Cardiac muscle cell (in vitro differentiated cells and primary cell): ENCODE results near the gene NAALADL2. TPM values are rescaled to one million over a fixed set of nuclear protein-coding genes. Genes with fewer than 3 reads are reported as not detected.

Source experiments
- DNase-seq, 2 donors: peaks; one replicate each; pipeline versions ENCODE4 v3.0.0 to v3.0.0-alpha.2; 2010 to 2017; ENCODE audit warnings: low read depth in 1 of 2, low spot score in 1 of 2
- H3K27ac ChIP-seq: fragments of 200-600 bp; sonication (generic); 2 replicates; pipeline ENCODE4 v1.5.1; 2016
- H3K27me3 ChIP-seq: fragments of 200-600 bp; sonication (generic); 2 replicates; pipeline ENCODE4 v1.6.0; 2016; ENCODE audit warnings: control low read depth
- H3K36me3 ChIP-seq: fragments of 200-600 bp; sonication (generic); 2 replicates; pipeline ENCODE4 v1.5.1; 2016; ENCODE audit warnings: control low read depth
- H3K4me1 ChIP-seq: fragments of 200-600 bp; sonication (generic); 2 replicates; pipeline ENCODE4 v1.8.1; 2017; ENCODE audit warnings: low read depth, mild to moderate bottlenecking, mixed run types
- H3K4me3 ChIP-seq: fragments of 200-600 bp; sonication (generic); 2 replicates; pipeline ENCODE4 v1.5.1; 2016; ENCODE audit warnings: mild to moderate bottlenecking
- H3K9me3 ChIP-seq: fragments of 200-600 bp; sonication (generic); 2 replicates; pipeline ENCODE4 v1.5.1; 2017; ENCODE audit warnings: low read depth, mild to moderate bottlenecking, control low read depth
- CTCF ChIP-seq: IDR thresholded peaks from 2 replicates; pipeline ENCODE4 v1.5.1; 2012; ENCODE audit warnings: low read depth, mild to moderate bottlenecking, low read length
- polyA plus RNA-seq: library from polyadenylated mRNA; unstranded; fragments of >200 nt; fragmentation: Nextera tagmentation; extraction: Ambion mirVana; gene quantifications from 2 replicates; pipeline ENCODE4 v1.2.1, GENCODE V29; 2016
- total RNA-seq: library from RNA; depleted of rRNA; stranded (reverse); fragments of >200 nt; gene quantifications from 2 replicates; pipeline ENCODE4 v1.2.3, GENCODE V29; 2016

NAALADL2 gene
- total and polyA plus RNA-seq, 2 experiments from 2014 or later, result 2.4 to 3.8 TPM

DNA sequence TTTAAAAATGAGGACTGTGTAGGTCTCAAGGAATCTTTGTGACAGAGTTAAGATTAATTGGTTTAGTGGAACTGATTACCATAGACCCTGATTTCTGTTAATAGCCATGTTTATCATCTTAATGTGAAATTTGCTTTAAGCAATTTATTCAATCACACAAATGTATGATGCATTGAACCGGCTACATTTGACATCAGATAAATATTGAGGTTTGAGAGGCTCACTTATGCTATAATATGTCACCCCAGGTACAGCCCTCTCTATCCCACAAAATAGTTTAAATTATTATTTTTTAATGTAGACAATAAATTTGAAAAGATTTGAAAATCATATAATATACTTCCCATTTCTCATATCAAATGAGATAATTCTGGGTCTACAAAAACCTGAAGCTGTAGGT is 413.3 kb downstream of the NAALADL2 start:
- TF ChIP-seq CTCF, result no peak
- Histone ChIP-seq H3K9me3 (no peaks in the 10 kb centered on the region), H3K4me3 (no peak overlapping the region), H3K4me1 (no peaks in the 10 kb centered on the region), H3K36me3 (no peaks in the 10 kb centered on the region), H3K27me3 (no peaks in the 10 kb centered on the region), H3K27ac (no peak overlapping the region)
- no peak for DNase-seq

- H3K36me3 ChIP-seq, result no peaks in the 10 kb centered on the region
- no peak overlapping the region for H3K4me3 ChIP-seq
- H3K27me3 ChIP-seq, result no peaks in the 10 kb centered on the region
- no peak for DNase-seq
- no peaks in the 10 kb centered on the region for H3K9me3 ChIP-seq
- H3K27ac ChIP-seq, result no peak overlapping the region
- H3K4me1 ChIP-seq, result no peaks in the 10 kb centered on the region
- TF ChIP-seq CTCF, result no peak
Observed at GRCh38 chr3:175273573-175273972, 414.4 kb downstream of the NAALADL2 start.

GRCh38 chr3:175274056-175274455 is 414.9 kb downstream of the NAALADL2 start:
- Histone ChIP-seq H3K4me3 (no peak overlapping the region), H3K27me3 (no peaks in the 10 kb centered on the region), H3K36me3 (no peaks in the 10 kb centered on the region), H3K9me3 (no peaks in the 10 kb centered on the region), H3K27ac (no peak overlapping the region), H3K4me1 (no peaks in the 10 kb centered on the region)
- no peak for TF ChIP-seq CTCF
- DNase-seq, result no peak

DNA sequence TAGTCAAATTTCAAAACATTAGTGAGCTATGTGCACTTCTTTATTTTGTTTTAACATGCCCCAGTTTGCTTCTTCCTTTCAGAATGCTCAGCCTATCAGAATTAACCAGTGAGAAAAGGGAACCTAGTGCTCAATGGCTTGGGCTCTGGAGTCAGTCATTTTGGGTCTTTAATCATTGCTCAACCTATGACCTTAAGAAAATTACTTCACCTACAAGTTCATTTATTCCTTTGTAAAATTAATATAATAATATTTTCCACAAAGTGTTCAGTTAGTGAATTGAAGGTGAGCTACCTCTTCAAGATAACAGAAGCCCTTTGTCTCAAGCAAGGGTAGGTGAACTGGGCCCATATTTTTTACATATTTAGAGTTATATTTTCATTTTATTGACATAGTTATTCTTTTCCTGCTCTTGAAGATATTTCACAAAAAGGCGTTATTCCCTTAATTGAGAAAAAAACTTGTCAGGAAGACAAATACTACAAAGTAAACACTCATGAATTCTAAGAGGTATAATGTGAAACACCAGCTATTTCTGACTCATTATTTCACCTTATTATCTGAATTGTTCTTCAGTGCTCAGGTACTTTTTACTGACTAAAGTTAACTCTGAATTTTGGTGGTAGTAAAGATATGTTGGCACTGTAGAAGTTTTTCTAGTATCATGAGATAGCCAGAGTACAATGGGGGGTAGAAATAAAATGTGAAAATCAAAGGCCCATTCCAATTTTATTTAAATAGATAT is 415.5 kb downstream of the NAALADL2 start:
- H3K4me1 ChIP-seq, result no peaks in the 10 kb centered on the region
- no peaks in the 10 kb centered on the region for H3K27me3 ChIP-seq
- no peaks in the 10 kb centered on the region for H3K36me3 ChIP-seq
- no peak overlapping the region for H3K4me3 ChIP-seq
- H3K27ac ChIP-seq, result no peak overlapping the region
- no peaks in the 10 kb centered on the region for H3K9me3 ChIP-seq
- no peak for DNase-seq
- TF ChIP-seq CTCF, result no peak

DNA sequence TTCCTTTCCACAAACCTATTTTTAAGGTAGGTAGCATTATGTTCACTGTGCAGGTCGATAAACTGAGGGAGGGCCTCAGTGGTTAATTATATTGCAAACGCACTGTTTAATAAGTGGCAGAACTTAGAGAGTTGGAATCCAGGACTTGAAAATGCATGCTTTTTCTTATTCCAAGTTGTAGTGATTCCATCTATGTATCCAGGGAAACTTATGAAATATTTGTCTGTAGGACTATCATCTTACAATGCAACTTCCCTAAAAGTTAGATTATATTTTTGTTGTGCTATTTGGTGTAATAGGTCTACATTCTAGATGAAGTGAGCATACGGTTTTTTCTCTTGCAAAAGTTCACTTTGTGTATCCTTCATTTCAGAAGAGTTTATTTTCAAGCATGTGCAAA is 419.5 kb downstream of the NAALADL2 start:
- H3K9me3 ChIP-seq, result no peaks in the 10 kb centered on the region
- TF ChIP-seq CTCF, result no peak
- H3K4me1 ChIP-seq, result no peaks in the 10 kb centered on the region
- H3K27ac ChIP-seq, result no peak overlapping the region
- no peak overlapping the region for H3K4me3 ChIP-seq
- DNase-seq, result no peak
- H3K27me3 ChIP-seq, result no peaks in the 10 kb centered on the region
- H3K36me3 ChIP-seq, result no peaks in the 10 kb centered on the region

- Histone ChIP-seq H3K27me3 (no peaks in the 10 kb centered on the region), H3K9me3 (no peaks in the 10 kb centered on the region), H3K27ac (no peak overlapping the region), H3K36me3 (no peaks in the 10 kb centered on the region), H3K4me3 (no peak overlapping the region), H3K4me1 (no peaks in the 10 kb centered on the region)
- no peak for DNase-seq
- TF ChIP-seq CTCF, result no peak
Observed at GRCh38 chr3:175279457-175279856, 420.3 kb downstream of the NAALADL2 start.
